Prostate gland (tissue), 2 donors: ENCODE data around the gene TH. TPM values are rescaled to one million over a fixed set of nuclear protein-coding genes. Genes with fewer than 3 reads are reported as not detected.

Experiments used
- DNase-seq: peaks from one replicate; pipeline ENCODE4 v3.0.0-alpha.2; 2019; ENCODE audit warnings: low spot score
- H3K27ac ChIP-seq, 2 donors: fragments of 200-600 bp; sonication (generic); 2 replicates each; pipeline ENCODE4 v1.5.1; 2017 to 2019
- H3K27me3 ChIP-seq: fragments of 200-600 bp; sonication (generic); replicated peaks from 2 replicates; pipeline ENCODE4 v1.5.1; 2019; ENCODE audit not compliant: insufficient read depth
- H3K36me3 ChIP-seq, 2 donors: fragments of 200-600 bp; sonication (generic); 1 replicate in 1 of 2; 2 replicates in 1 of 2; pipeline versions ENCODE4 v1.5.1 to v1.8.1; 2017 to 2019
- H3K4me1 ChIP-seq: fragments of 200-600 bp; sonication (generic); replicated peaks from 2 replicates; pipeline ENCODE4 v1.5.1; 2019
- H3K4me3 ChIP-seq, 2 donors: fragments of 200-600 bp; sonication (generic); 2 replicates each; pipeline ENCODE4 v1.5.1; 2017 to 2019
- H3K9me3 ChIP-seq: fragments of 200-600 bp; sonication (generic); 2 replicates; pipeline ENCODE4 v1.5.1; 2017
- CTCF ChIP-seq, 4 experiments: fragments of 200-600 bp in 2 of 4; fragments of 450-650 bp in 2 of 4; sonication (generic) in 2 of 4; IDR thresholded peaks; 1 replicate in 3 of 4; 2 replicates in 1 of 4; pipeline ENCODE4 v1.5.1; 2016 to 2019; ENCODE audit warnings: antibody characterized with exemption in 4 of 4, mild to moderate bottlenecking in 2 of 4, moderate library complexity in 2 of 4
- POLR2A ChIP-seq: fragments of 450-650 bp; IDR thresholded peaks from one replicate; pipeline ENCODE4 v1.6.1; 2016; ENCODE audit warnings: antibody characterized with exemption, mild to moderate bottlenecking
- POLR2AphosphoS5 ChIP-seq: sonication (generic); formaldehyde crosslinking; IDR thresholded peaks from one replicate; pipeline ENCODE4 v1.6.1; 2017; ENCODE audit warnings: antibody characterized with exemption
- WGBS: methylation state at CpG from one replicate; pipeline ENCODE4 v1.1.5; 2018; 5-methylcytosine and 5-hydroxymethylcytosine counted together
- intact Hi-C: fragments of 100-400 bp; cut with DNase I; formaldehyde crosslinking; loops from one replicate; pipeline ENCODE4 v1.14.2; 2022
- total RNA-seq, 2 donors: library from RNA; depleted of rRNA; stranded (reverse); fragments of >200 nt; gene quantifications; one replicate each; pipeline ENCODE4 v1.1.0, GENCODE V29; 2016

TH gene
- total RNA-seq, 2 donors from 2014 or later: 2.4 TPM; not detected in 1

GRCh38 chr11:2133241-2134021, 38.2 kb downstream of the TH start:
- Histone ChIP-seq H3K4me1 (peaks cover 6% of the 10 kb centered on the region), H3K4me3 (no peak overlapping the region), H3K27ac (no peak overlapping the region), H3K27me3 (peaks cover 14% of the 10 kb centered on the region), H3K9me3 (no peaks in the 10 kb centered on the region), H3K36me3 (no peaks in the 10 kb centered on the region)
- WGBS: 72% methylated on average over 28 of the region's 33 CpGs
- TF ChIP-seq CTCF (IDR thresholded peaks at IDR 0.05): no peak
- TF ChIP-seq POLR2A: no peak
- intact Hi-C loops: no loop called here
- no peak for DNase-seq

- WGBS: 41% methylated on average over 23 of the region's 24 CpGs
- TF ChIP-seq CTCF (IDR thresholded peaks at IDR 0.05) (no peak), POLR2A (no peak), POLR2AphosphoS5 (no peak)
- Histone ChIP-seq H3K4me3 (no peak overlapping the region), H3K36me3 (no peaks in the 10 kb centered on the region), H3K27ac (no peak overlapping the region), H3K9me3 (no peaks in the 10 kb centered on the region), H3K4me1 (peaks cover 6% of the 10 kb centered on the region), H3K27me3 (peaks cover 14% of the 10 kb centered on the region)
- DNase-seq: no peak
- intact Hi-C loops: no loop called here
These were observed 38.8 kb downstream of the TH start for GRCh38 chr11:2132874-2133240.

GRCh38 chr11:2132246-2132645, 39.4 kb downstream of the TH start:
- no peaks in the 10 kb centered on the region for H3K9me3 ChIP-seq
- TF ChIP-seq CTCF (IDR thresholded peaks at IDR 0.05) (no peak), POLR2AphosphoS5 (no peak), POLR2A (no peak)
- 67% methylated on average over 6 of the region's 6 CpGs for WGBS

GRCh38 chr11:2131371-2132236, 40.0 kb downstream of the TH start:
- intact Hi-C loops: no loop called here
- H3K27me3 ChIP-seq: peaks cover 12% of the 10 kb centered on the region
- no peak overlapping the region for H3K4me3 ChIP-seq
- H3K36me3 ChIP-seq: no peaks in the 10 kb centered on the region
- TF ChIP-seq POLR2AphosphoS5 (no peak), POLR2A (no peak), CTCF (IDR thresholded peaks at IDR 0.05) (no peak)
- H3K27ac ChIP-seq: no peak overlapping the region
- no peak for DNase-seq
- WGBS: 88% methylated on average over 28 of the region's 28 CpGs
- no peaks in the 10 kb centered on the region for H3K9me3 ChIP-seq
- H3K4me1 ChIP-seq: no peaks in the 10 kb centered on the region

More at GRCh38 chr11:2132246-2132645, 39.4 kb downstream of the TH start:
- intact Hi-C loops: no loop called here
- H3K4me1 ChIP-seq: no peaks in the 10 kb centered on the region
- H3K4me3 ChIP-seq: no peak overlapping the region
- H3K36me3 ChIP-seq: no peaks in the 10 kb centered on the region
- peaks cover 12% of the 10 kb centered on the region for H3K27me3 ChIP-seq
- no peak for DNase-seq
- no peak overlapping the region for H3K27ac ChIP-seq
